Measurements from ENCODE around the gene ACP4.
"Not testable (repeated sequence)": the region's sequence is repeated elsewhere in the genome, so short reads cannot be mapped to it uniquely, and the experiment has no call there.

Gene ACP4

GRCh38 chr19:50777261-50777660 lies 13.0 kb upstream of the ACP4 start:
- no peak for DNase-seq (ENCODE audit: low read depth)

- peak; percentile 27 for DNase-seq (ENCODE audit: low read depth)
These were observed 12.3 kb upstream of the ACP4 start for GRCh38 chr19:50777830-50778303.

GRCh38 chr19:50778906-50779430 lies 11.2 kb upstream of the ACP4 start:
- DNase-seq (ENCODE audit: low read depth) = no peak

- no peak for DNase-seq (ENCODE audit: low read depth)
These were observed 10.4 kb upstream of the ACP4 start for GRCh38 chr19:50779504-50780457.

GRCh38 chr19:50780753-50781435 lies 9.3 kb upstream of the ACP4 start:
- DNase-seq (ENCODE audit: low read depth) = no peak

- DNase-seq (ENCODE audit: low read depth) = not testable (repeated sequence)
These were observed 6.4 kb upstream of the ACP4 start for GRCh38 chr19:50783848-50784152.

- no peak for DNase-seq (ENCODE audit: low read depth)
These were observed 5.5 kb upstream of the ACP4 start for GRCh38 chr19:50784710-50785109.

- DNase-seq (ENCODE audit: low read depth) = no peak
These were observed 4.9 kb upstream of the ACP4 start for GRCh38 chr19:50785329-50785728.

GRCh38 chr19:50790922-50791467 lies 780 bp downstream of the ACP4 start:
- DNase-seq (ENCODE audit: low read depth) = no peak

- DNase-seq (ENCODE audit: low read depth) = no peak
These were observed 1.5 kb downstream of the ACP4 start for GRCh38 chr19:50791594-50792271.

- no peak for DNase-seq (ENCODE audit: low read depth)
These were observed 2.3 kb downstream of the ACP4 start for GRCh38 chr19:50792272-50793250.

- DNase-seq (ENCODE audit: low read depth) = no peak
These were observed 3.4 kb downstream of the ACP4 start for GRCh38 chr19:50793558-50794065.

GRCh38 chr19:50794074-50794875 lies 4.1 kb downstream of the ACP4 start:
- no peak for DNase-seq (ENCODE audit: low read depth)

GRCh38 chr19:50794876-50795663 lies 4.9 kb downstream of the ACP4 start:
- DNase-seq (ENCODE audit: low read depth) = no peak

GRCh38 chr19:50795664-50796073 lies 5.5 kb downstream of the ACP4 start:
- no peak for DNase-seq (ENCODE audit: low read depth)

- DNase-seq (ENCODE audit: low read depth) = no peak
These were observed 6.0 kb downstream of the ACP4 start for GRCh38 chr19:50796128-50796633.

GRCh38 chr19:50796634-50797428 lies 6.6 kb downstream of the ACP4 start:
- no peak for DNase-seq (ENCODE audit: low read depth)

- no peak for DNase-seq (ENCODE audit: low read depth)
These were observed 7.2 kb downstream of the ACP4 start for GRCh38 chr19:50797429-50797780.
